Amniotic epithelial cell (primary cell): Measurements from ENCODE around the gene CLTA.
A peak's percentile ranks its signal among the peaks of the same experiment; 100 is the strongest.
"Not testable (repeated sequence)": the region's sequence is repeated elsewhere in the genome, so short reads cannot be mapped to it uniquely, and the experiment has no call there.

Experiments
- DNase-seq: peaks from one replicate; pipeline ENCODE4 v3.0.0-alpha.2; 2010; ENCODE audit warnings: low read depth

The CLTA gene

GRCh38 chr9:36189976-36190375, 745 bp upstream of the CLTA start:
- DNase-seq, result no peak

GRCh38 chr9:36191290-36191645, 547 bp downstream of the CLTA start:
- DNase-seq, result peak; percentile 26

- peak; percentile 41 for DNase-seq
Measured at GRCh38 chr9:36191686-36192085, 965 bp downstream of the CLTA start.

GRCh38 chr9:36192196-36192595, 1.5 kb downstream of the CLTA start:
- DNase-seq, result peak; percentile 35

GRCh38 chr9:36193023-36193422, 2.3 kb downstream of the CLTA start:
- DNase-seq, result no peak

- peak; percentile 26 for DNase-seq
Measured at GRCh38 chr9:36194326-36195000, 3.7 kb downstream of the CLTA start.

GRCh38 chr9:36204906-36205547, 14.3 kb downstream of the CLTA start:
- peak; percentile 41 for DNase-seq

- DNase-seq, result peak; percentile 54
Measured at GRCh38 chr9:36207016-36207415, 16.3 kb downstream of the CLTA start.

GRCh38 chr9:36207546-36208012, 16.9 kb downstream of the CLTA start:
- peak; percentile 75 for DNase-seq

GRCh38 chr9:36208521-36209253, 18.0 kb downstream of the CLTA start:
- peak; percentile 42 for DNase-seq

GRCh38 chr9:36210722-36211121, 20.0 kb downstream of the CLTA start:
- DNase-seq, result no peak

GRCh38 chr9:36211510-36211909, 20.8 kb downstream of the CLTA start:
- no peak for DNase-seq

- no peak for DNase-seq
Measured at GRCh38 chr9:36213387-36213786, 22.7 kb downstream of the CLTA start.

GRCh38 chr9:36213989-36214388, 23.3 kb downstream of the CLTA start:
- DNase-seq, result no peak

- DNase-seq, result peak; percentile 85
Measured at GRCh38 chr9:36214571-36214970, 23.9 kb downstream of the CLTA start.

- DNase-seq, result no peak
Measured at GRCh38 chr9:36217256-36217968, 26.7 kb downstream of the CLTA start.

GRCh38 chr9:36218011-36218410, 27.3 kb downstream of the CLTA start:
- DNase-seq, result no peak

- DNase-seq, result no peak
Measured at GRCh38 chr9:36218411-36218901, 27.7 kb downstream of the CLTA start.

GRCh38 chr9:36221667-36222066, 30.9 kb downstream of the CLTA start:
- peak; percentile 41 for DNase-seq

GRCh38 chr9:36222449-36222848, 31.7 kb downstream of the CLTA start:
- no peak for DNase-seq

GRCh38 chr9:36237230-36237629, 46.5 kb downstream of the CLTA start:
- DNase-seq, result no peak

GRCh38 chr9:36239205-36239604, 48.5 kb downstream of the CLTA start:
- DNase-seq, result not testable (repeated sequence)
